Activated T-cell treated with anti-CD3 and anti-CD28 coated beads for 24 hours (primary cell): ENCODE data around the gene MARCHF3.
"Not testable (repeated sequence)": the region's sequence is repeated elsewhere in the genome, so short reads cannot be mapped to it uniquely, and the experiment has no call there.

ENCODE experiments used
- DNase-seq: peaks from one replicate; pipeline ENCODE4 v3.0.0-alpha.2; 2020; ENCODE audit warnings: low read depth

The MARCHF3 gene

DNA sequence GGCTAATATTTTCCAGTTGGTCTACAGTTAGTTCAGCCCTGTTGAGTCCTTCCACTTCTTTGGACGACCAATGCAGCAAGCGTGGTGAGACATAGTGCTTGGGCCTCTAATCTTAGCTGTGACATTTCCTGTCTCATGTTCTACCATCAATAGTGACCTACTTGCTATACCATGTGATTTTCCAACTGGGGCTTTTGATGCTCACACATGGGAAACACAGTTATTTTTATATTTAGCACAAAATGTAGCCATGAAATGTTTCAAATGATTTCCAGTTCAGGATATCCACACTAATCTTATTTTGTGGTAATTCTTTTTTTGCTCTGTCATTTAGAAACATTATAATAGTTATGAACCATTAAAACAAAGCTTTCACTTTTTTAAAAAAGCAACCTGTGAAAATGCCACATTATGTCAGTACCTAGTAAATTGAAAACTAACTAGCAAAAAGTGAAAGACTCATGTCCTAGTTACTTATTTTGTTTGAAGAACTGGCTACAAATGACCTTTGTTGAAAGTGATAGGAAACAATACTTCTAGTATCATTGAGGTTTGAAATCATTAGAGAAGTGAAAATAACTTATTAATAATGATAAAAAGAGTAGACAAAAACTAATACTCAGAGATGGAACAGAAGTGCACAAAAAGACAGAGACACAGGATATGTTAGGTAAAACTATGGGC, 18.3 kb downstream of the MARCHF3 start:
- DNase-seq = no peak

GRCh38 chr5:127011153-127011552, 19.2 kb downstream of the MARCHF3 start:
- DNase-seq = no peak

DNA sequence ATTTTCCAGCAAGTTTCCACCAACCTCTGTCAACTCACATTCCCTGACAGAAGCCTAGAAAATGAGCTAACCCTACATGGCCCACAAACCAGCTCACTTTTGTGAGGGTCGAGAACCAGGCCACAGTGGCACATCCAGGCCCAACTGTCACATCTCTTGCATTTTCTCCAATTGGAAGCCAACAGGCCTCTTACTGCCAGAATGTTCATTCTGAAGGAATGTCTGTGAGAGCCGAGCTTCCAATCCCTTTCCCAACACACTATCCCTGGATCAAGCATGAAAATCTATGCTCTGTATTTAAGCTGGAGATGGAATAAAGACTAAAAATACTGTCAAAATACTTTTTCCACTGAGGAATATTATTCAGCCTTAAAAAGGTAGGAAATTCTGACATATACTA, 20.0 kb downstream of the MARCHF3 start:
- DNase-seq = no peak

GRCh38 chr5:127009784-127010183, 20.6 kb downstream of the MARCHF3 start:
- no peak for DNase-seq

DNA sequence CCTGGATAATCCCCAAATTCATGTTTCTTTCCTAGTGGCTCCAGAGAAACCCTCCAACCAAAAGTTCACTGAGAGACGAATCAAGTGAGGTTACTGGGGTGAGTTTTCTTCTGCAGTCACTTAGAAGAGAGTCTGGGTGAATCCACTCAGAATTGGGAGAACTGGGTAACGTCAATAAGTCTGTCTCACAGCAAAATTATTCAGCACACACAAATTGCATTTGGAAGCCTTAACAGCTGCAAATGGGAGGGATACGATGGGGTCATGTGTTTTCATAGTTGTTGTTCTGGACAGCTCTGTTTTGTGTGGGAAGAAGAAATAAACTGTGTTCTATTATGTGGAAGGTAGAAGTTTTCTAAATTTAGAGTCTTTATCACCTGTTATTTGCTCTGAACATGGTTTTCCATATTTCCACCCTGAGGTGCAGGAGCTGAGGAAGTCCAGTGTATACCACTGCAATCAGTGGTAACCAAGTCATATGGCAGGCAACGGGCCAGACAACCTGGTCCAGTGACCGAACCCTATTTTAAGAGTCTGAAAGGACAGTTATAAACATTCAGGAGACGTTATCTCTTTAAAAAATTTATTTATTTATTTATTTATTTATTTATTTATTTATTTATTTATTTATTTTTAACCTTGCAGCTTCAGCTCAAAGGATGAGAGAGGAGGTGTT, 21.9 kb downstream of the MARCHF3 start:
- no peak for DNase-seq

- DNase-seq = no peak
Observed at GRCh38 chr5:127007522-127007921, 22.8 kb downstream of the MARCHF3 start.

DNA sequence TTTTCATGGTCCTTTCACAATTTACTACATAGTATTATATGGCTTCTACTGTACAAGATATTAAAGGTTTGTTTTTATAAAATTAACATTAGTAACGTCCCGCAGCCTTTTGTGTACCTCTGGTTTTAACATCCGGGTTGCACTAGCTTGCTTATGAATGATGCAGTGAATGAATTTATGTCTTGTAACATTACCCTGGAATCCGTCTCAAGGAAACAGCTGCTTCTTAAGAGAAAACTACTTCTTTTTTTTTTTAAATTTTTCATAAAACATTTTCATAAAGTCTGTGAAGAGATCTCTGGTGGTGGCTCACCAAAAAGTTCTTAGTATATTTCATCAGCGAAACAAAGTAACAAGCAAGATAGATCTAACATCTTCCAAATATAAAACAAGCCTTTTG, 23.6 kb downstream of the MARCHF3 start:
- DNase-seq = no peak

- DNase-seq = not testable (repeated sequence)
Observed at GRCh38 chr5:127005282-127005681, 25.1 kb downstream of the MARCHF3 start.

GRCh38 chr5:127004721-127005120, 25.6 kb downstream of the MARCHF3 start:
- DNase-seq = no peak

DNA sequence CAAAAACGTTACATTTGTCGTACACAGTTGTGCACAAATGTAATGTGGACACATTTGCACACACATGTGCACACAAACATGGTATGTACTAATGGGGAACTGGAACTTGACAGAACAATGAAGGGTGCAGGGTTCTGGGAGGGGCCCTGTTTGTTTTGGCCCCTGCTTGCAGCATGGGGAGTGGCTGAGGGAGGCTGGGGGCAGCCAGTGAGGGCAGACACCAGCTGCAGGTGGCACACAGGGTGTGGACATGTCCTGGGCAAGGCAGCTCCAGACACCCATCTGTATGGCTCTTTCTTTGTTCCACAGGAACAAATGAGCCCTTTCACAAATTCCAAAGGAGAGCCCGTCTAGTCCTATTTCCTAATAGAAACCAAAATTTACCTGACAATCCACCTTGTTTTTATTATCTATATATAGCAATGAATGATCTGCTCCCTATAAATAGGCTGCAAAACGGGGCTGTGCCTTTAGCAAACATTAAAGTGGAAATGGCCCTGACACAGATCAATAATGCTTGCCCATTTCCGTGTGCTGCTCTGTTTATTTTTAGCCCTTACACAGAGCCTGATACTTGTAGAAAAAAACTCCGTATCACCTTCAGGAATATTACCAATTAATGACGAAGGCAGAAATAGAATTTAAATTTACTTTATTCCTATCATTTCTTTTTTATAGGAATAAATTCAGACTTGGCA, 26.4 kb downstream of the MARCHF3 start:
- DNase-seq = no peak

- no peak for DNase-seq
Observed at GRCh38 chr5:127002390-127002789, 28.0 kb downstream of the MARCHF3 start.

- DNase-seq = no peak
Observed at GRCh38 chr5:127001621-127002296, 28.6 kb downstream of the MARCHF3 start.

- DNase-seq = no peak
Observed at GRCh38 chr5:126998895-126999570, 31.3 kb downstream of the MARCHF3 start.

DNA sequence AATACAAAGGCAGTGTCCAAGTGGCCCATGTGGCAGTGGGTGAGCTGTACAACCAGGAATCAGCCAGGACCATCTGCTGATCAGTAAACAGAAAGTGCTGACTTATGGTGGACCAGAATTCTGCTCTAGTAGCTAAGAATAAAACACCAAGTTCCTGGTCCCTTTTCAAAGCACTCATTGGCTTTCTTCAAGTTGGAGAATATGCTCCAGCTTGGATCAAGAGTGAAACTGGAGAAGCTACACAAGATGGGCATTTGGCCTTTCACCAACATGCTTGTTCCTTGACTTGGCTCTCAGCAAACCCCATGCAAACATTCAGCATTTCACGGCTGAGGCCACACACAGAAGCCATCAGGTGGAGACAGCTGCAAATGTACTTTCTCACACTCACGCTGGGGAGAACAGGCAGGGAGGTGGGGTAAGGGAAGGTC, 32.1 kb downstream of the MARCHF3 start:
- DNase-seq = no peak

GRCh38 chr5:126995689-126996088, 34.7 kb downstream of the MARCHF3 start:
- DNase-seq = no peak

DNA sequence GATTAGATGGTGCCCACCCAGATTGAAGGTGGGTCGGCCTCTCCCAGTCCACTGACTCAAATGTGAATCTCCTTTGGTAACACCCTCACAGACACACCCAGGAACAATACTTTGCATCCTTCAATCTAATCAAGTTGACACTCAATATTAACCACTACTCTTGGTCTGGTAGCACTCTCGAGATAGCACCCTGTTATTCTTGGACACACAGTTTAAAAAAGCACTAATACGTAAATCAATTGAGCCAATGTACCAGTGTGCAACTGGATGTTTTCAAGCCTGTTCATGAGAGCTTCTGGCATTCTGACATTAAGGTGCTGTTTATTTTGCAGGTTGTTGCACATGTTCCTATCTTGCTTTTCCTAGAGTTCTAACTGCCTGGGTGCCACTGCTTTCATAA, 35.3 kb downstream of the MARCHF3 start:
- DNase-seq = no peak

DNA sequence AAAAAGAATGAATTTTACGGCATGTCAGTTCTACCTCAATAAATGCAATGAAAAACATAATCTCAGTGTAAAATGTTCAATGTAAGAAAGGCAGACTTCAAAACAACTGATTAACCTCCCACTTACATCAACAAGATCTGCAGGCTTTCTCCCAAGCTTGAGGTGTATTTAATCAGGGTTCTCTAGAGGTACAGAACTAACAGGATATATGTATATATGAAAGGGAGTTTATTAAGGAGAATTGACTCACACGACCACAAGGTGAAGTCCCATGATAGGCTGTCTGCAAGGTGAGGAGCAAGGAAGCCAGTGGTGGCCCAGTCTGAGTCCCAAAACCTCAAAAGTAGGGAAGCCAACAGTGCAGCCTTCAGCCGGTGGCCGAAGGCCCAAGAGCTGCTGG, 35.9 kb downstream of the MARCHF3 start:
- no peak for DNase-seq

DNA sequence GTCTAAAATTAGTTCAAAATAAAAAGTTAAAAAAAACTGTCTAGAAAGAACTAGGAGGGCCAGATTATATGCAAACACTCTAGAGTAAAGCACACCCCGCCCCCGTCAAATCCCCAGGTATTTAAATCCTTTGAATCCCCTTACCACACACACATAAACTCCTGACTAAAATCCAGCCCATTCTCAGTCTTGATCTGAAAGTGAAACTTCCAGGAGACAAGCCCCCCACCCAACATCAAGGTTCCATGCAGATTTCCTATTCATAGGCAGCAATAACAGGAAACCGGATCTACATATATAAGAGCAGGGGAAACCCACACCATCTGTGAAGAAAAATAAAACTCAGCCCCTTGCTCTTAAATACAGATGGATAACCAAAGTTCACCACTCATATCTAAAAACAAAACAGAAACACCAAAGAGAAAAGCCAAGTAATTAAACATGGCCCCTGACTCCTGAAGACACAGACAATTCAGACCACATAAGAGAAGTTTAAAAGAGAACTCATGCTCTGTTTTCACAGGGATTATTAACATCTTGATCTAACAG, 42.3 kb downstream of the MARCHF3 start:
- DNase-seq = peak; percentile 20

- no peak for DNase-seq
Observed at GRCh38 chr5:126987271-126987899, 43.0 kb downstream of the MARCHF3 start.

GRCh38 chr5:126984632-126985031, 45.7 kb downstream of the MARCHF3 start:
- no peak for DNase-seq

DNA sequence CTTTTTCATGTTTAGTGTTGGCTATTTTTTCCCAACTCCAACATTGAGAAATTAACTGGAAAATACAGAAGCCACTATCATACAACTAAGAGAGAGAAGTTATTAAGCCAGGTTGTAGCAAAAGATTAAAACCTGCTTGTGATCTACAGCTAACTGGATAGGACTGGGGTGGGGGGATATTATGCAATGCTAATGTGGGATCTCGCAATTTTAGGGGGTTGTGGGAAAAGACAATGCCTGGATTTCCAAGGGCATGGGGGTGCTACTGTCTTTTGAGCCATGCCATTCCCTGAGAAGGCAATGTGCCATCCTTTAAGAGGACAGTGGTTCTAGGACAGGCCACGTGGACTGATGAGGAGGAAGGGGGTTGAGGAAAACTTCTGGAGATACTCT, 46.5 kb downstream of the MARCHF3 start:
- no peak for DNase-seq
